CD4-positive, alpha-beta T cell (primary cell): Measurements from ENCODE around the gene KMT2B. TPM values are rescaled to one million over a fixed set of nuclear protein-coding genes. Genes with fewer than 3 reads are reported as not detected.

Experiments
- ATAC-seq: fragments of 200-7000 bp; cut with Tn5 transposase; one replicate; pipeline ENCODE4 v1.10.0; 2022; ENCODE audit warnings: mild to moderate bottlenecking; ENCODE audit not compliant: poor library complexity
- CTCF ChIA-PET: fragments of 350-600 bp; sonication (Branson Sonifier 250); formaldehyde crosslinking; loops from one replicate; lab custom pipeline; 2021; ENCODE audit warnings: antibody characterized with exemption, inconsistent platforms; lab: Charles Lee
- POLR2A ChIA-PET: fragments of 350-600 bp; sonication (Branson Sonifier 250); formaldehyde crosslinking; loops from one replicate; lab custom pipeline; 2021; ENCODE audit warnings: antibody characterized with exemption, inconsistent platforms; lab: Charles Lee
- DNase-seq, 14 experiments: peaks; one replicate each; pipeline ENCODE4 v3.0.0-alpha.2; 2013 to 2020; ENCODE audit warnings: mixed read lengths in 2 of 14
- H3K27ac ChIP-seq, 2 donors: one replicate each; pipeline versions ENCODE4 v1.5.1 to v1.7.0; 2013; ENCODE audit warnings: low read length in 2 of 2, low read depth in 1 of 2, mild to moderate bottlenecking in 1 of 2
- H3K27me3 ChIP-seq, 2 experiments: 1 replicate in 1 of 2; 2 replicates in 1 of 2; pipeline versions ENCODE4 v1.6.1 to v1.7.0; 2013; ENCODE audit warnings: low read length in 2 of 2, control low read depth in 1 of 2, mild to moderate bottlenecking in 1 of 2, moderate library complexity in 1 of 2; ENCODE audit not compliant: insufficient read depth in 2 of 2, control insufficient read depth in 1 of 2
- H3K36me3 ChIP-seq: one replicate; pipeline ENCODE4 v1.6.1; 2013; ENCODE audit warnings: low read length, control low read depth; ENCODE audit not compliant: insufficient read depth
- H3K4me1 ChIP-seq: one replicate; pipeline ENCODE4 v1.6.1; 2013; ENCODE audit warnings: low read length, control low read depth; ENCODE audit not compliant: insufficient read depth
- H3K4me3 ChIP-seq: one replicate; pipeline ENCODE4 v1.5.1; 2013; ENCODE audit warnings: mild to moderate bottlenecking, low read length, moderate library complexity
- H3K9me3 ChIP-seq, 2 experiments: 1 replicate in 1 of 2; 2 replicates in 1 of 2; pipeline versions ENCODE4 v1.6.1 to v1.7.0; 2013; ENCODE audit warnings: low read length in 2 of 2, mild to moderate bottlenecking in 2 of 2, control low read depth in 1 of 2, moderate library complexity in 1 of 2; ENCODE audit not compliant: control insufficient read depth in 1 of 2, insufficient read depth in 1 of 2
- H3K27ac Mint-ChIP-seq: one replicate; pipeline ENCODE4 v1.8.0; 2020; ENCODE audit warnings: mixed read lengths
- H3K27me3 Mint-ChIP-seq: one replicate; pipeline ENCODE4 v1.8.0; 2021; ENCODE audit warnings: mixed read lengths
- H3K36me3 Mint-ChIP-seq: one replicate; pipeline ENCODE4 v1.8.0; 2021; ENCODE audit warnings: low read depth, mixed read lengths
- H3K4me1 Mint-ChIP-seq: one replicate; pipeline ENCODE4 v1.8.0; 2021; ENCODE audit warnings: low read depth, mixed read lengths
- H3K4me3 Mint-ChIP-seq: one replicate; pipeline ENCODE4 v1.8.0; 2020; ENCODE audit warnings: mild to moderate bottlenecking, mixed read lengths
- H3K9me3 Mint-ChIP-seq: one replicate; pipeline ENCODE4 v1.8.0; 2020; ENCODE audit warnings: mixed read lengths
- CTCF ChIP-seq: fragments of 200-600 bp; IDR thresholded peaks from one replicate; pipeline ENCODE4 v1.8.0; 2022; ENCODE audit warnings: antibody characterized with exemption, mild to moderate bottlenecking
- intact Hi-C, 2 experiments: fragments of 100-400 bp; cut with DNase I in 1 of 2; cut with micrococcal nuclease in 1 of 2; formaldehyde crosslinking; loops; one replicate each; pipeline versions ENCODE4 v1.15.1 to v1.9.0; 2023 to 2025; cut with DNase I, micrococcal nuclease
- total RNA-seq, 174 experiments: library from RNA in 2 of 174; stranded (reverse) in 2 of 174; gene quantifications; one replicate each; pipeline ENCODE4 v1.2.3 and lab custom pipeline; 2021 to 2026

KMT2B gene
- total RNA-seq, 2 experiments from 2014 or later: 59.4 to 59.7 TPM

- no peaks in the 10 kb centered on the region for H3K27me3 ChIP-seq
- ChIA-PET POLR2A (interaction anchor here (0.6 to 6.3 kb wide), 5 partner anchors 13 to 462 kb away, joined by 3 to 63 read pairs (median 3); partner anchors contain the start of gene U2AF1L4), CTCF (interaction anchor here (1.0 kb wide), 2 partner anchors 21 to 33 kb away, joined by 3 to 4 read pairs; partner anchors contain the start of gene LIN37)
- H3K36me3 ChIP-seq: peaks cover 9% of the 10 kb centered on the region
- H3K36me3 Mint-ChIP-seq: peaks cover 20% of the 10 kb centered on the region
- no peaks in the 10 kb centered on the region for H3K9me3 ChIP-seq
- DNase-seq (peak in 1 of 14 experiments; percentile 31), ATAC-seq (no peak)
- H3K4me3 ChIP-seq: peak overlapping the region; percentile 96
- no peak overlapping the region for H3K27ac ChIP-seq
- H3K4me1 Mint-ChIP-seq: peaks cover 77% of the 10 kb centered on the region
- no peaks in the 10 kb centered on the region for H3K9me3 Mint-ChIP-seq
- intact Hi-C loops: loop anchor here (5.0 to 10.0 kb wide), 3 partner anchors 42 to 451 kb away; partner anchors contain the start of genes COX6B1 (in 1 of the 2), HSPB6 (in 1 of the 2), PROSER3 (in 1 of the 2) and USF2 (in 1 of the 2)
- H3K4me1 ChIP-seq: peaks cover 87% of the 10 kb centered on the region
- TF ChIP-seq CTCF: no peak
- no peaks in the 10 kb centered on the region for H3K27me3 Mint-ChIP-seq
- H3K4me3 Mint-ChIP-seq: peak overlapping the region; percentile 93
- peak overlapping the region; percentile 89 for H3K27ac Mint-ChIP-seq
Measured at GRCh38 chr19:35715355-35715809, 2.4 kb upstream of the KMT2B start.

- Histone ChIP-seq H3K9me3 (no peaks in the 10 kb centered on the region), H3K4me1 (peaks cover 79% of the 10 kb centered on the region), H3K4me3 (peak overlapping the region; percentile 96), H3K36me3 (peaks cover 15% of the 10 kb centered on the region), H3K27ac (peak overlapping the region; percentile 73 to 76), H3K27me3 (no peaks in the 10 kb centered on the region)
- Mint-ChIP-seq H3K27me3 (no peaks in the 10 kb centered on the region), H3K4me3 (peak overlapping the region; percentile 93), H3K36me3 (peaks cover 26% of the 10 kb centered on the region), H3K9me3 (no peaks in the 10 kb centered on the region), H3K4me1 (peaks cover 70% of the 10 kb centered on the region), H3K27ac (peak overlapping the region; percentile 89)
- ATAC-seq (no peak), DNase-seq (peak in 3 of 14 experiments; percentile 24 to 54 (median 50))
- ChIA-PET POLR2A (interaction anchor here (0.6 to 6.3 kb wide), 4 partner anchors 14 to 461 kb away, joined by 3 to 63 read pairs (median 3); no protein-coding TSS in a partner anchor), CTCF (interaction anchor here (0.6 to 1.0 kb wide), 4 partner anchors 22 to 214 kb away, joined by 3 to 4 read pairs (median 4); partner anchors contain the start of gene LIN37)
- intact Hi-C loops: loop anchor here (1.0 to 10.0 kb wide), 7 partner anchors 22 to 451 kb away; partner anchors contain the start of genes COX6B1 (in 1 of the 2), HSPB6 (in 1 of the 2), PROSER3 (in 1 of the 2) and PSENEN (in 1 of the 2)
- TF ChIP-seq CTCF: no peak
Measured at GRCh38 chr19:35715981-35716800, 1.6 kb upstream of the KMT2B start.
